ENCODE data around the gene MTA2. TPM values are rescaled to one million over a fixed set of nuclear protein-coding genes. Genes with fewer than 3 reads are reported as not detected.
A peak's percentile ranks its signal among the peaks of the same experiment; 100 is the strongest.
"Not testable (repeated sequence)": the region's sequence is repeated elsewhere in the genome, so short reads cannot be mapped to it uniquely, and the experiment has no call there.

Gene MTA2
- total RNA-seq, 4 donors from 2014 or later = 47.9 to 74.7 (median 58.9) TPM

- peaks cover 35 to 88% (median 61%) of the 10 kb centered on the region in 4 donors for H3K4me1 ChIP-seq
- H3K27ac ChIP-seq = peak overlapping the region; percentile 74 to 99 (median 94)
- TF ChIP-seq, protein P1, sequence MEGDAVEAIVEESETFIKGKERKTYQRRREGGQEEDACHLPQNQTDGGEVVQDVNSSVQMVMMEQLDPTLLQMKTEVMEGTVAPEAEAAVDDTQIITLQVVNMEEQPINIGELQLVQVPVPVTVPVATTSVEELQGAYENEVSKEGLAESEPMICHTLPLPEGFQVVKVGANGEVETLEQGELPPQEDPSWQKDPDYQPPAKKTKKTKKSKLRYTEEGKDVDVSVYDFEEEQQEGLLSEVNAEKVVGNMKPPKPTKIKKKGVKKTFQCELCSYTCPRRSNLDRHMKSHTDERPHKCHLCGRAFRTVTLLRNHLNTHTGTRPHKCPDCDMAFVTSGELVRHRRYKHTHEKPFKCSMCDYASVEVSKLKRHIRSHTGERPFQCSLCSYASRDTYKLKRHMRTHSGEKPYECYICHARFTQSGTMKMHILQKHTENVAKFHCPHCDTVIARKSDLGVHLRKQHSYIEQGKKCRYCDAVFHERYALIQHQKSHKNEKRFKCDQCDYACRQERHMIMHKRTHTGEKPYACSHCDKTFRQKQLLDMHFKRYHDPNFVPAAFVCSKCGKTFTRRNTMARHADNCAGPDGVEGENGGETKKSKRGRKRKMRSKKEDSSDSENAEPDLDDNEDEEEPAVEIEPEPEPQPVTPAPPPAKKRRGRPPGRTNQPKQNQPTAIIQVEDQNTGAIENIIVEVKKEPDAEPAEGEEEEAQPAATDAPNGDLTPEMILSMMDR (IDR thresholded peaks at IDR 0.05) = no peak
- TF ChIP-seq POLR2A (IDR thresholded peaks at IDR 0.05) = peak; percentile 66 to 83
- no peaks in the 10 kb centered on the region for H3K27me3 ChIP-seq
- H3K4me3 ChIP-seq = peak overlapping the region in 2 of 4 donors; percentile 27 to 32
- DNase-seq = peak; percentile 53 to 93 (median 91)
- no peaks in the 10 kb centered on the region for H3K9me3 ChIP-seq
- H3K36me3 ChIP-seq = no peaks in the 10 kb centered on the region
These were observed 48.4 kb downstream of the MTA2 start for GRCh38 chr11:62553080-62553838.

DNA sequence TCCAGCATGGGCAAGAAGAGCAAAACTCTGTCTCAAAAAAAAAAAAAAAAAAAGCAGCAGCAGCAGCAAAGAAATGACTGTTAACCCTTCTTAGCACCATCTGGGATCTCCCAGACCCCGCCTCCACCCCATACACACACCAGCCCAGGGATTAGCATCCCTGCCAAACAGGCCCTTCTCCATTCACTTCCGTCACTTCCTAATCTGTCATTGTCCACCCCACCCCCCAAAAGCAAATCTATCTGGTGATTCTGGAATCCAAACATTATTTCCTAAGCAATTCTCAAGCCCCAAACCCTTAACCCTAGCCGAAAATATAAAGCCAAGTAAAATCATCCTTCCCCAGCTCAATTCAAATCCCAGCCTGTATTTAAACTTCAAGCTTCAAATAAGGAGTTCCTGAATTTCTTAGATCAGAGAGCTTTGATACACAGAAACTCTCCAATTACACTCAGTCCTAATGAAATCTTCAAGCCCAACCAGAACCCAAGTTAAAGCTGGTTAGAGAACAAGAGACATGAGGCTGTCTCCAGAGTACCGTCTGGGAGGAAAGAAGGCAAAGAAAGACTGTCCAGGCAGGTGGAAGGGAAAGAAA lies 49.1 kb downstream of the MTA2 start:
- no peak for DNase-seq
- Histone ChIP-seq H3K36me3 (no peaks in the 10 kb centered on the region), H3K4me1 (peaks cover 37 to 94% (median 58%) of the 10 kb centered on the region in 4 donors), H3K9me3 (no peaks in the 10 kb centered on the region), H3K27ac (peak overlapping the region; percentile 74 to 99 (median 94)), H3K27me3 (no peaks in the 10 kb centered on the region), H3K4me3 (peak overlapping the region in 2 of 4 donors; percentile 27 to 32)
- TF ChIP-seq POLR2A (IDR thresholded peaks at IDR 0.05) = no peak
- TF ChIP-seq, protein P1 (IDR thresholded peaks at IDR 0.05) = no peak

GRCh38 chr11:62550478-62550877 lies 51.2 kb downstream of the MTA2 start:
- not testable (repeated sequence) for H3K4me3 ChIP-seq, H3K36me3 ChIP-seq, H3K9me3 ChIP-seq, DNase-seq, H3K27me3 ChIP-seq
- Histone ChIP-seq H3K4me1 (peaks cover 23 to 78% (median 43%) of the 10 kb centered on the region in 4 donors), H3K27ac (peak overlapping the region in 3 of 4 donors; percentile 7 to 99 (median 97))

GRCh38 chr11:62548545-62549335 lies 52.9 kb downstream of the MTA2 start:
- TF ChIP-seq, protein P1 (IDR thresholded peaks at IDR 0.05) = no peak
- TF ChIP-seq POLR2A (IDR thresholded peaks at IDR 0.05) = no peak

DNA sequence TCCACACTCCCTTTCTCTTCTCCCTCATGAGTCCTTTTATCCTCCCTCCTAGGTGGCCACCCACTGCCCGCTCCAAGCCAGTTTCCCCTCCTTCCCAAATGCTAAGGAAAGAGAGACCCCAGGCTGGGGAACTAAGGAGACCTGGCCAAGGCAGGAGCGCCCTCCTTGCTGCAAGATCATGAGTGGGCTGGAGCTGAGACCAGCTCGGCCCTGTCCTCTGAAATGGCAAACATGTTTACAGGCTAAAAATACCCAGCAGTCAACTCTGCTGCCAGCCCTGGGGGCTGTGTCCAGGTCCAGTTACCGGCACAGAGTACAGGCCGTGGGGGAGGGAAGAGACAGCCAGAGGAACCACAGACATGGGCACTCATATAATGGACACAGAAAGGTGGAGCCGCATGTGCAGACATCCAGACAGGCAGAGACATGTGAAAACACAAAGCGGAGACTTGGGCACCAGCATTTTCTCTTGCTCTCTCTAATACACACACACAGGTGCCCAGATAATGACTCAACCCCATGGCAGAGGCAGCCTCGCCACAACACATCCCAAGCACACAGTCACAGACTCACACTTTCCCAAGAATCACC lies 53.9 kb downstream of the MTA2 start:
- Histone ChIP-seq H3K36me3 (no peaks in the 10 kb centered on the region), H3K4me3 (peak overlapping the region in 3 of 4 donors; percentile 85 to 99 (median 88)), H3K27me3 (no peaks in the 10 kb centered on the region), H3K9me3 (no peaks in the 10 kb centered on the region), H3K4me1 (peaks cover 11 to 68% (median 30%) of the 10 kb centered on the region in 4 donors), H3K27ac (peak overlapping the region; percentile 87 to 99 (median 93))
- DNase-seq = no peak
- TF ChIP-seq, protein P1 (IDR thresholded peaks at IDR 0.05) = no peak
- TF ChIP-seq POLR2A (IDR thresholded peaks at IDR 0.05) = no peak

More at GRCh38 chr11:62548545-62549335, 52.9 kb downstream of the MTA2 start:
- no peaks in the 10 kb centered on the region for H3K9me3 ChIP-seq
- H3K27me3 ChIP-seq = no peaks in the 10 kb centered on the region
- peaks cover 13 to 68% (median 28%) of the 10 kb centered on the region in 4 donors for H3K4me1 ChIP-seq
- H3K27ac ChIP-seq = peak overlapping the region in 2 of 4 donors; percentile 62 to 98
- H3K4me3 ChIP-seq = no peak overlapping the region
- H3K36me3 ChIP-seq = no peaks in the 10 kb centered on the region
- DNase-seq = no peak

All from Peyer's patch (tissue), 4 donors.